GM12801 (cell line): ENCODE results near the gene GADD45GIP1.

ENCODE experiments used
- TF ChIP-seq, protein P1 (sequence below): IDR thresholded peaks from one replicate; pipeline ENCODE4 v1.5.1; 2011; ENCODE audit warnings: control low read depth; ENCODE audit not compliant: insufficient read length; ENCODE audit errors: extremely low read depth

The GADD45GIP1 gene

DNA sequence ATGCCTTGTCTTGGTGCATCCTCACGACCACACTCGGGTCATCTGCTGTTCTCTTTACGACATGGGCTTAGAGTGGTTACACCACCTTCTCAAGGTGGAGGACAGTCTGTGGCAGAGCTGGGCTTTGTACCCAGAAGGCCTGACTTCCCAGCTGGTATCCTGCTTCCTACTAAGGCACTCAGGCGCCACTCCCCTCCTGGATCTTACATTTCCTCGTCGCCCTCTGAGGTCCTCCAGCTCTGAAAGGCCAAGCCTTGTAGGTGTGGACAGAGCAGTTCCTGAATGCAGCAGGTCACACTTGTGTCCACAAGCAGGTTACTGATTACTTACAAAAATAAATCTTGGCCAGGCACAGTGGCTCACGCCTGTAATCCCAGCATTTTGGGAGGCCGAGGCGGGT, 49.9 kb downstream of the GADD45GIP1 start:
- TF ChIP-seq, protein P1, sequence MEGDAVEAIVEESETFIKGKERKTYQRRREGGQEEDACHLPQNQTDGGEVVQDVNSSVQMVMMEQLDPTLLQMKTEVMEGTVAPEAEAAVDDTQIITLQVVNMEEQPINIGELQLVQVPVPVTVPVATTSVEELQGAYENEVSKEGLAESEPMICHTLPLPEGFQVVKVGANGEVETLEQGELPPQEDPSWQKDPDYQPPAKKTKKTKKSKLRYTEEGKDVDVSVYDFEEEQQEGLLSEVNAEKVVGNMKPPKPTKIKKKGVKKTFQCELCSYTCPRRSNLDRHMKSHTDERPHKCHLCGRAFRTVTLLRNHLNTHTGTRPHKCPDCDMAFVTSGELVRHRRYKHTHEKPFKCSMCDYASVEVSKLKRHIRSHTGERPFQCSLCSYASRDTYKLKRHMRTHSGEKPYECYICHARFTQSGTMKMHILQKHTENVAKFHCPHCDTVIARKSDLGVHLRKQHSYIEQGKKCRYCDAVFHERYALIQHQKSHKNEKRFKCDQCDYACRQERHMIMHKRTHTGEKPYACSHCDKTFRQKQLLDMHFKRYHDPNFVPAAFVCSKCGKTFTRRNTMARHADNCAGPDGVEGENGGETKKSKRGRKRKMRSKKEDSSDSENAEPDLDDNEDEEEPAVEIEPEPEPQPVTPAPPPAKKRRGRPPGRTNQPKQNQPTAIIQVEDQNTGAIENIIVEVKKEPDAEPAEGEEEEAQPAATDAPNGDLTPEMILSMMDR = no peak
